Activated naive CD4-positive, alpha-beta T cell (primary cell): Measurements from ENCODE around the gene GCSAML.
"Not testable (repeated sequence)": the region's sequence is repeated elsewhere in the genome, so short reads cannot be mapped to it uniquely, and the experiment has no call there.

Experiments used
- DNase-seq, 4 experiments: peaks; one replicate each; lab custom pipeline; 2025; lab: John Stamatoyannopoulos, UW

The GCSAML gene

GRCh38 chr1:247548769-247549182 is at the start of gene GCSAML:
TSS of gene GCSAML (plus strand) at chr1:247549134. CDS start at chr1:247549192, 58 bp downstream.
- DNase-seq, result no peak

- DNase-seq, result no peak
Measured at GRCh38 chr1:247500865-247501264, 48.1 kb upstream of the GCSAML start.

- no peak for DNase-seq
Measured at GRCh38 chr1:247506831-247507230, 42.1 kb upstream of the GCSAML start.

GRCh38 chr1:247517795-247518612 is 30.9 kb upstream of the GCSAML start:
- DNase-seq, result no peak

GRCh38 chr1:247518613-247518891 is 30.4 kb upstream of the GCSAML start:
- no peak for DNase-seq

- not testable (repeated sequence) for DNase-seq
Measured at GRCh38 chr1:247521886-247522285, 27.0 kb upstream of the GCSAML start.

GRCh38 chr1:247528812-247529474 is 20.0 kb upstream of the GCSAML start:
- no peak for DNase-seq

- no peak for DNase-seq
Measured at GRCh38 chr1:247529771-247530355, 19.1 kb upstream of the GCSAML start.

GRCh38 chr1:247530785-247531184 is 18.1 kb upstream of the GCSAML start:
- no peak for DNase-seq

- no peak for DNase-seq
Measured at GRCh38 chr1:247531937-247532336, 17.0 kb upstream of the GCSAML start.

GRCh38 chr1:247535402-247535801 is 13.5 kb upstream of the GCSAML start:
- DNase-seq, result no peak

- no peak for DNase-seq
Measured at GRCh38 chr1:247536340-247536739, 12.6 kb upstream of the GCSAML start, which contains the start of gene OR2C3. TSS of gene OR2C3 (minus strand) at chr1:247536440. CDS start at chr1:247532511, 3,929 bp downstream.

GRCh38 chr1:247538561-247538960 is 10.4 kb upstream of the GCSAML start:
- DNase-seq, result no peak

GRCh38 chr1:247539215-247539614 is 9.7 kb upstream of the GCSAML start:
- no peak for DNase-seq

- no peak for DNase-seq
Measured at GRCh38 chr1:247540581-247540980, 8.4 kb upstream of the GCSAML start.

GRCh38 chr1:247542811-247543210 is 6.1 kb upstream of the GCSAML start:
- DNase-seq, result no peak

- no peak for DNase-seq
Measured at GRCh38 chr1:247548092-247548491, 842 bp upstream of the GCSAML start.

- no peak for DNase-seq
Measured at GRCh38 chr1:247551721-247552120, 2.8 kb downstream of the GCSAML start.

- no peak for DNase-seq
Measured at GRCh38 chr1:247552231-247552630, 3.3 kb downstream of the GCSAML start.

GRCh38 chr1:247557926-247558674 is 9.2 kb downstream of the GCSAML start:
- DNase-seq, result no peak

GRCh38 chr1:247561711-247562110 is 12.8 kb downstream of the GCSAML start:
- DNase-seq, result no peak

GRCh38 chr1:247562198-247562597 is 13.3 kb downstream of the GCSAML start:
- no peak for DNase-seq
